Fibroblast of skin of back (primary cell): ENCODE results near the gene REL. TPM values are rescaled to one million over a fixed set of nuclear protein-coding genes. Genes with fewer than 3 reads are reported as not detected.
"Not testable (repeated sequence)": the region's sequence is repeated elsewhere in the genome, so short reads cannot be mapped to it uniquely, and the experiment has no call there.

Source experiments
- DNase-seq: peaks from one replicate; pipeline ENCODE4 v3.0.0-alpha.2; 2013
- polyA plus RNA-seq, 2 experiments: library from polyadenylated mRNA; unstranded; fragments of 120-200 nt; gene quantifications; one replicate each; pipeline ENCODE4 v1.2.1, GENCODE V29; 2013; ENCODE audit not compliant: insufficient read length in 2 of 2

REL gene
- polyA plus RNA-seq (2013, experiment 1 of 2; ENCODE audit: insufficient read length): 1.2 TPM
- 1.5 TPM for polyA plus RNA-seq (2013, experiment 2 of 2; ENCODE audit: insufficient read length)

DNA sequence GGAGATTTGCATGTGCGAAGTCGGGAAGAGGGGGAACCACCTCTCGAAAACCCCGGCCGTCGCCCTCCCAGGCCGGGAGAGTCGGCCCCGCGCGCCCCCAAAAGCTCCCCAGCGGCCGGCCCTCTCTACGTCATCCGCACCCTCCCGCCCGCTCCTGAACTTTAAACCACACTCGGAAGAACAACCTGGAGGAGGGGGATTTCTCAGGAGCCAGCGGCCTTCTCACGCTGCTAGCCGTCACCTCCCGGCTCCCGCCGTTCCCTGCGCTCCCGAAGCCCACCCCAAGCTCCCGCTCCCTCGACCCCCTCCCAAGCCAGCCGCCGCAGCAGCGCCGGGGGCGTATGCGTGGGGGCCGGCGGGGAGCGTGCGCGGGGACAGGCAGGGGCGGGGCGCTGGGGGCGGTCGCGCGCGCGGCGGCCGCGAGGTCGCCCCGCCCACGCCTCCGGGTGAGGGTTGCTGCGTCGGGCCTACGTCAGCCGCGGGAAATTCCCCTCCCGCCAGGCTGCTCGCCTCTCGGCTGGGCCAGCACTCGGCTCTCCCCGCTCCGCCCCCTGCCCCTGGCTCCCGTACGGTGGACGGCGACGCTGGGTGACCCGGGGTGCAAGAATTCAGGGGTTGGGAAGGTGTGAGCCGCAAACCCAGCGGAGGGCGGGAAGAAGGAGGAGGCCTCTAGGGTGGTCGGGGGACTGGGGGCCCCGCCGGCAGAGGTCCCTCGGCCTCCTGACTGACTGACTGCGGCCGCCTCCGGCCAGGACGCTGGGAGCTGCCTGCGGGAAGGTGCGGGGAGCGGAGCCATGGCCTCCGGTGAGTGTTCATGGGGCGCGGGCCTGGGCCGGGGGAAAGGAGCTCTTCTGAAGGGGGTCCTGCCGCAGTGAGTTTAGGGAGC lies at the start of gene REL:
TSS of gene REL (plus strand) at position 528 of the 886 bp plus-strand sequence. CDS start at position 795, 267 bp downstream.
- peak; percentile 87 for DNase-seq

DNA sequence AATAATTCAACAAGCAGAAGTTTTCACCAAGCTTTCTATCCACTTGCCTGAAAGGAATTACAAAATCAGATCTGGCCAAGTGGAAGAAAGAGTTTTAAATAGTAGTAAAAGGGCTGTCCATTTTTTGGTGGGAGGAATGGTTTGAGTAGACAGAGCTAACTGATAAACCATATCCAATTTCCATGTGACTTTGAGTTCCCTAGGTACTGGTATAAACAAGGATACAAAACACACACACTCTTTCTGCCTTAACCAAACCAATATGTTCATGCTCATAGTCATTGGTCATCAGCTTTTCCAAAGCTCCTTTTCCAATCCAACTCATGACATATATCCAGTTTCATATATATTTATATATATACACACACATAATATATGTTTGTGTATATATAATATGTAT lies 49.5 kb upstream of the REL start:
- no peak for DNase-seq

DNA sequence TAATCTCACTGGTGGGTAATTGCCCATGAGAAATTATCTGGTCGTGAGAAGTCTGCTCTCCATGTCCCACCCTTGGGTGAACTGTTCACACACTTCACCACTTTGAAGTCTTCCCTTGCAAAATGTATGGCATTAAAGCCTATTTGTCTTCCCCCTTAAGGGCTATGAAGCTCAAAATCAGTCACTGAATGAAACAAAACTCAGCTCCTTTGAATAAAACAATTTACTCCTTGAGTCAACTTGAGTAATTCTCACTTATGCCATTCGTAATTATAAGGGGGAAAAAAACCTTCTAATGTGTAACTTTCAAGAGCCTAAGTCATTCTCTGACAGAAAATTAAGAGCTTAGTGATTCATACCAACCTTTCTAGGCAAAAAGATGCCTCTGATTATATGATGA lies 48.8 kb upstream of the REL start:
- DNase-seq: no peak

DNA sequence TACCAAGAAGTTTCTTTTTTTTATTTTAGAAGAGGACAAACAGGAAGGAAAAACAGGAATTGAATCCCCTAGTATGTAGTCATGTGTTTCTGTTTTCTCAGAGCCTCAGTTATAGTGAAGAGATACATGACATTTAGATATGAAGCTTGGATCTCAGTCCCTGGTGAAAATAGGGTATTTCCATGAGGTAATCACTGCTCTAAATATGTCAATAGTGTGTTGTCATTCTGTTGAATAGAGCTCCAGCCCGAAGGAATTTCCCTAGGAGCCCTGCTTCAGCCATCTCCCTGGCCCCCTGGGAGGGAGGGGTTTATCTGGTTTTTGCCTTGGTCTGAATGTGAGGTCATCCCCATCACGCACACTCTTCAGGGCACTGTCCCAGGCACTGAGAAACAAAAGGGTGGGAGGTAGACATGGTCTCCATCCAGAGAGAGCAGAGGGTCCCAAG lies 47.1 kb upstream of the REL start:
- DNase-seq: no peak

DNA sequence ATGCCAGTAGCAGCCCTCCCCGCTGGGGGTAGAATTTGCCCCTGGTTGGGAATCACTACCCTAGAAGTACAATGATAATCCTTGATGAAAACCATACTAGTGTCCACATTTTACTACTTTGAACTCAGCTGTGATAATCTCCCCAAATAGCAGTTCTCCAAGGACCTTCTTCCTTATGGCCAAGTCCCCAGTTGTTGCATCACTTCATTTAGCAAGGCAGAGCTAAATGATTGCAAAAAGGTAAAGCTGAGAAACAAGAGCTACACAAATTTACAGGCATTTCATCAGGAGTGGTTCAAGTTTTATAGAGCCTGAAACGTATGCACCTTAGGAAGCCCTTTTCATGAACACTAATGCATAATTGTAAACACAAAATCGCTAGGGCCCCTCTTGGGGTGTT lies 44.9 kb upstream of the REL start:
- no peak for DNase-seq

DNA sequence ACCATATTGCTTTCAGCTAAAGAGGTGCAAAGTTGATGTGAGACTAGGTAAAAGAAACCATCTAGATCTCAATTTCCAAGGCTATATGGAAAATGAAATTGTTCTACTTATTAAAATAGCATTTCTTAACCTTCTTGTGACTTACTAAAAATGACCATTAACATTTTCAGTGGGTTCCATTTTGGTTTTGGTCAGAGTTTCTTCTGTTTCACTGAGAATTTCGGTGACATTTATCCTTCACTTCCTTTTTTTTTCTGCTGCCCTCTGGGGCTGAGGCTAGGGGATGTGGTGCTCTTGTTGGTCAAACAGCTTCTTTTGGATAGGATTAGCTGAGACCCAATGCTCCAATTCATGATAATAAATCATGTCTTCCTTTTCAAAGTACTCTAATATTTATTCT lies 44.3 kb upstream of the REL start:
- no peak for DNase-seq

DNA sequence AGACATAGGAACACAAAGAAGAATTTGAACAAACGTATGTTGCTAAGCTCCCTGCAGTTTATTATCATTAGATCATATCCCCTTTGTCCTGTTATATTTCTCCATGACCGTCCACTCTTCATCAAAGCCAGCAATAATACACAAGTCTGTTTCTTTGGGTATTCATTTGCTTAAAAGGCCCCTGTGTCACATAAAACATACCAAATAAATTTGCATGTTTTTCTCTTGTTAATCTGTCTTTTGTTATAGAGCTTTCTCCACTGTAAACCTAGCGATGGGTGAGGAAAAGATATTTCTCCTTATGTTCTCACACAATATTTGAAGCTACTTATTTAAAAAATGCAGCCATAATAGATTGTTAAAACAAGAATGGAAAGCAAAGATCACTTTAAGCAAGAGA lies 42.9 kb upstream of the REL start:
- no peak for DNase-seq

DNA sequence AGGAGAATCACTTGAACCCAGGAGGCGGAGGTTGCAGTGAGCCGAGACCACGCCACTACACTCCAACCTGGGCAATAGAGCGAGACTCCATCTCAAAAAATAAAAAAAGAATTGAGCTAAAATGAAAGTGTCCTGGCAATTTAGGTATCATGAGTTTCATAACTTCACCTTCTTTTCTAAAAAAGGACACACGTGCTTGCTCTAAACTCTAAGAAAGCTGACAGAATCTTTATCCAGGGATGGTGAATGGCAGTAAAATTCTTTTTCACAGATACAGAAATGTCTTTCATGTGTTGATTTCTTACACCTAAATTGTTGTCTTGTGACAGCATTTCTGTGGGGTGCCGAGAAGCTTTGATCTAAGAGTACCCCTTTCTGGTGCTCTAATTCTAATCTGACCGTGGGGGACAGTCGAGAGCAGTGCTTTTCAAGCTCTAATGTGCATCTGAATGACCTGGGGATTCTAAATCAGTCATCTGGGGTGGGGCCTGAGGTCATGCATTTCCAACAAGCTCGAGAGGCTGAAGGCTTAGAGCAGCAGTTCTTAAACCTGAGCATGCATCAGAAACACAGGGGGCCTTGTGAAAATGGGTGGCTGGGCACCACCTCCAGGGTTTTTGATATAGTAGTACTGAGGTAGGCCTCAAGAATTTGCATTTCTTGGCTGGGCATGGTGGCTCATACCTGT lies 42.1 kb upstream of the REL start:
- no peak for DNase-seq

DNA sequence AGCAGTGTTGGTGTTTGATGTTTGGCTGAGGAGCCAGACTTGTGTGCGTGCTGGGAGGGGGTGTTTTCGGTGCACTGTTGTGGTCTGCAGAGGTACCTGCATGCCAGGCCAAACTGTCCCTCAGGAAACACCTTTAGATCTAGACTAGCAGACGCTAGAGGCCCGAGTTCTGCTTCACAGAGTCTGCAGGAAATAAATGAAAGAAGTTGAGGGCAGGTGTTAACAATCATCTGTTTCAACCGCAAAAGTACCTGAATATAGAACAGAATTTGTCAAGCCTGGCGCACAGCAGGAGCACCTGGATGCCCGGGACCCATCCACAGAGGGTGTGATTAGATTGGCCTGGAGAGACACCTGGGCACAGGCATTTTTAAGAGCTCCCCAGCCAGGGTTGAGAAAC lies 40.5 kb upstream of the REL start:
- no peak for DNase-seq

DNA sequence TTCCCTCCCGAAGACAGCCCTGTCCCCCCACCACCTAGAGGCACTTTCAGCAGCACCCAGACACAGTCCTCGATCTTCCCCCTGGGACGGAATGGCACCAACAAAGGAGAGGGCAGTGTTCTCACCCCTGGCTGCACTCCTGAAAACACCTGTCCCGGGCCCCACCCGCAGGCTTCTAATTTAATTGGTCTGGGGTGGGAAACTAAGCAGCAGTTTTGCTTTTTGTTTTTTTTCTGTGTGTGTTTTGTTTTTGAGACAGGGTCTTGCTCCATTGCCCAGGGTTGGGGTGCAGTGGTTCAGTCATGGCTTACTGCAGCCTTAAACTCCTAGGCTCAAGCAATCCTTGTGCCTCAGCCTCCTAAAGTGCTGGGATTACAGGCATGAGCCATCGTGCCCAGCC lies 38.4 kb upstream of the REL start:
- DNase-seq: no peak

DNA sequence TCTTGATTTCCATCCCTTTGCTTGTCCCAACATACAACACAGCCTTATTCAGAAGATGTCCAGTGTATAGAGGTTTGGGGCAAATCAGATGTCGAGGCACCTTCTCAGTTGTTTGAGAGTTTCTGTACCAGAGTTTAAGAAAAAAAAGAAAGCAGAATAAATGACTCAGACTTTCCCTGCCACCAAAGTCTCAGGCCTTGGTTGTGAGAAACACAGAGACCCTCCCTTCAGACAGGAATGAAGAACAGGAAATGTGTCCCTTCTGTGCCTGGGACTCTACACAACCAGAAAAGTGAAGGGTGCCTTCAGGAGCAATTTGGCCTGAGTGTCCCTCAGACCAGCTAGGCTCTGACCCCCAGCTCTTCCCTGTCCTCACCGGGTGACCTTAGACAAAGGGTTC lies 37.3 kb upstream of the REL start:
- DNase-seq: no peak

DNA sequence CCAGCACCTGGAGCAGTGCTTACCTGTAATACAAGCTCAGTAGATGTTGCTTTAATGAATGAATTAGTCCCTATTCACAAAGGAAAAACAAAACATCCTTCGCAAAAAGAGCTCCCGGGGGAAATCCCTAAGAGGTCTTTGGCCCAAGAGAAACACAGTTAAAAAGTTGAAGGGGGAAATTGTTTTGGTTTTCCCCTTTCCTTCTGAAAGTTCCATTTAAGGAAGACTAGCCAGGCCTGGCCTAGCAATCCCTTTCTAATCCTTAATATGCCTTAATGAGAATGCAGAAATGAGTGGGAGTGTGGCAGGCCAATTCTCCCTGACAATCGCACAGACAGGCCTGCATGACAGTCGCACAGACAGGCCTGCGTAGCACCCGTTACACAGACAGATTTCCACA lies 33.5 kb upstream of the REL start:
- no peak for DNase-seq

DNA sequence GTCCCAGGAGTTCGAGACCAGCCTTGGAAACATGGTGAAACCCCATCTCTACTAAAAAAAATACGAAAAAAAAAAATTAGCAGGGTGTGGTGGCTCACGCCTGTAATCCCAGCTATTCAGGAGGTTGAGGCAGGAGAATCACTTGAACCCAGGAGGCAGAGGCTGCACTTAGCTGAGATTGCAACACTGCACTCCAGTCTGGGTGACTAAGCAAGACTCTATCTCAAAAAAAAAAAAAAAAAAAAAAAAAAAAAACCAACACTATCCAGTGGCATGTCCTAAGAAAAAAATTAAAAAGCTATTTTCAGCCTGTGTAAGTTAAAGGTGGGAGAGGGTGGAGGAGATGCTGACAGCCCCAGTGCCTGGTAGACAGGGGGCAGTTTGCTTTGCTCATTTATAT lies 32.2 kb upstream of the REL start:
- DNase-seq: no peak

DNA sequence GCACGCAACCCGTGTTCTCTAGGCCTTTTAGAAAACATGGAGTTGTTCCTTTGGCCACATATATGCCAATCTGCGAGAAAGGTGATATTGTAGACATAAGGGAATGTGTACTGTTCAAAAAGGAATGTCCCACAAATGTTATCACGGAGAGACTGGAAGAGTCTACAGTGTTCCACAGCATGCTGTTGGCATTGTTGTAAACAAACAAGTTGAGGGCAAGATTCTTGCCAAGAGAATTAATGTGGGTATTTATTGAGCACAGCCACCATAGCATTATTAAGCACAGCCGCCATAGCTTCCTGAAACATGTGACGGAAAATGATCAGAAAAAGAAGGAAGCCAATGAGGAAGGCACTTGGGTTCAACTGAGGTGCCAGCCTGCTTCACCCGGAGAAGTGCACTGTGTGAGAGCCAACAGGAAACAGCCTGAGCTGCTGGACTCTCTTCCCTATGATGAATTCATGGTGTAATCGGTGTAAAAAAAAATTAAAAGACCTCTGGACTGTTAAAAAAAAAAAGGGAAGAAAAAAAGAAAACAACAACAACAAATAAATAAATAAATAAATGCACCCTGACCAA lies 29.0 kb upstream of the REL start:
- DNase-seq: no peak

DNA sequence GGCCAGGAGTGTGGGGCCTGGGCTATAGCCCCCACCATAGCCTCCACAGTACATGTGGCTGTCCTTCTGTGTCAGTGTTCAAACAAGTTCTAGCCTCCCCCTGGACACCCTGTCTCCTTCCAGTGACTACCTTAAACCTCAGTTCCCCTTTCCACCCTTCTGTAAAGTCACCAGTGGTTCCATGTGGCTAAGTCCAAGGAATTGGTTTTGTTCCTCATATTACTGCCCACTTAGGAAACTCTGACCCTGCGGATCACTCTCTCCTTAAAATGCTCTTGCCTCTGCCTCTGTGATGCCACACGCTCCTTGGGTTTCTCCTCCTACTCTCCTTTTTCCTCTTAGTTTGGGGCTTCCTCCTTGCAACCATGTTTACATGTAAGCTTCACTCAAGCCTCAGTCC lies 27.8 kb upstream of the REL start:
- DNase-seq: no peak

DNA sequence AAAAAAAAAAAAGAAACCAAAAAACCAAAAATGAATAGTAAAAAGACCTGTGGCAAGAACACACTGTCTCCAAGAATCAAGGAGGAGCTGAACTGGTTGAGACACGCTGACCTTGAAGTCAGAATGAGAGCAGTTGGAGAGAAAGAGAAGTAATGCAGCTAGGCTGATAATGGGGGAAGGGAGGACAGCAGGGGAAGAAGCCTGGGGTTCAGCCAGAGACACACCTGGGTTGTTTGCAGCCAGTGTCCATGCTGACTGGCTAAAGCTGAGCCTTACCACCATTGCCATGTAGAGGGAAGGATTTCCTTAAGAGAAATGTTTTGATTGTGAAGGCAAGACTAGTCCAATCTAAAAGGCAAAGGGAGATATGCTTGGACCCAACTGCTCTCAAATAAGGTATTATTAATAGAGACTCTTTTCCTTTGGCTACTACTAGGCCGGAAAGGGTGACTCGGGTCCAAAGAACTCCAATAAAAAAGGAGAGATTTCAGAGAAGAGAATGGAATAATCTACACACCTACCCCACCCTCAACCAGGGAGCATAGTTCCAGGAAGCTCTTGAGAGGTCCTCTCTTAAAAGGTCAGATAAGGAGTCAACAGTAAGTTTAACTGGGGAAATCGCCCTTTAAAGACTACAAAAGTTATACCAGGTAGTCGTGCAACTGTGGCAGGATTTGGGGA lies 25.2 kb upstream of the REL start:
- DNase-seq: no peak

DNA sequence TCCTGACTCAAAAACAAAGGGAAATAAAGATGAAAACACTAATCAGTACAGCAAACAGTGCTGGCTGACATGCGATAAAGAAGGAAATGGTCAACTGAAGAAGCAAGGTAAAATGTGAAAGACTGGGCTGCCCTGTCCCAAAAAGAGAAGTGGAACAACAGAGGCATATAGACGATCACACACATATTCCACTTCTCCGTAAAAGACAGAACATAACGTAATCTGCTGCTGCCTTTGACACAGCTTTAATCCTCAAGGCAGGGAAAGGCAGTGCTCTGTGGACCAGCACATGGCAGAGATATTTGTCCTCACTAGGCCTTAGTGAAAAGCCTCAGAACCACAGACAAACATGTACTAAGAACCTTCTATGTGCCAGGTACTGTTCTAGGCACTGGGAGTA lies 24.3 kb upstream of the REL start:
- no peak for DNase-seq

DNA sequence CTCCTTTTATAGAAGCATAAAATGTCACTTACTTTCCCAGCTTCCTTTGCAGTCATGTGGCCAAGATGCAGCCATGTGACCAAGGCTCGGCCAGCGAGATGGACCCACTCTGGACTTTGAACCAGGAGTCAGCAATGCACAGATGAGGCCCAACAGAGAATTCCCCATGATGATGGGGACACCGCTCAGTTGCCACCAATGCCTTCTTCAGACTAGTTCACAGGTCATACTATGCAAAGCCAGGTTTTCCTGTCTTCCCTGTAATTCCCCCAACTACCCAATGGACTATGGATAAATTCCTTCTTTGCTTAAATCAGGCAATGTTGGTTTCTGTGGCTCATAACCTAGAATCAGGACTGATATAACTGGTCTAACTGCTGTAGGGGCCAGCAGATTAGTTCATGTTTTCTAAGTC lies 22.5 kb upstream of the REL start:
- no peak for DNase-seq

DNA sequence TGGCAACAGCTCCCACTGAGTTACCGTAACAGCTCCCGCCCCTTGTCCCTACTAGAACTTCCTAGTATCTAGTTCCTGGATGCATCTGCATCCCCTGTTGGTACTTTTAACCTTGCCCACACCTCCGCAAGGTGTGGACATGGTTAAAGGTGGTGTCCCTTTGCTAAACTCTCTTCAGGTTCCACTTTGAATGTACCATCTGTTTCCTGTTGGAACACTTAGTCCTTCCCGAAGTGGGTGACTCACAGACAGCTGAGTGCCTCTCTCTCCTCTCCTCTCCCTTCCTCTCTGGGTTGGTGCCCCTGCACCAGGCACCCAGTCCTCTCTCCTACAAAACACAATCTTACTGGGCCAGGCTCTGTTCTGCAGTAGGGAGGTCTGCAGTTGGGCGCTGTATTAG lies 19.6 kb upstream of the REL start:
- no peak for DNase-seq

DNA sequence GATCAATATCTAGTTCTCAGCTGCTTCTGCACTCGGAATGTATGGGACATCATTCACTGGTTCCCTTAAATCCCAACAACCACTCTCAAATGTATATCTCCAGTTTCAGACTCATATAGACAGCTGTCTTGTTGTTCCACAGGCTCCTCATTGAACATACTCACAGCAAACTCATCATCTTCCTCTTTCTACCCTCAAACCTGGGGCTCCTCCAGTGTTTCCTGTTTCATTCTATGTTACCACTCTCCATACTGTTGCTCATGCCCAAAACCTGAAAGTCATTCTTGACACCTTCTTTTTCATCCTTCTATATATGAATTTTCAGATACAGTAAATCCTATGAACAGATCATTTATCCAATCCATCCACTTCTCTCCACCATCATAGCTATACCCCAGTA lies 18.7 kb upstream of the REL start:
- no peak for DNase-seq

DNA sequence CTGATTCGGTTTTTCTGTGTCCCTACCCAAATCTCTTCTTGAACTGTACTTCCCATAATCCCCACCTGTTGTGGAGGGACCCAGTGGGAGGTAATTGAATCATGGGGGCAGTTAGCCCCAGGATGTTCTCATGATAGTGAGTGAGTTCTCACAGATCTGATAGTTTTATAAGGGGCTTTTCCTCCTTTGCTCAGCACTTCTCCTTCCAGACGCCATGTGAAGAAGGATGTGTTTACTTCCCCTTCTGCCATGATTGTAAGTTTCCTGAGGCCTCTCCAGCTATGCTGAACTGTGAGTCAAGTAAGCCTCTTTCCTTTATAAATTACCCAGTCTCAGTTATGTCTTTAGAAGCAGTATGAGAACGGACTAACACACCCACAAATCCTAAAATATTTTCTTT lies 16.0 kb upstream of the REL start:
- not testable (repeated sequence) for DNase-seq

DNA sequence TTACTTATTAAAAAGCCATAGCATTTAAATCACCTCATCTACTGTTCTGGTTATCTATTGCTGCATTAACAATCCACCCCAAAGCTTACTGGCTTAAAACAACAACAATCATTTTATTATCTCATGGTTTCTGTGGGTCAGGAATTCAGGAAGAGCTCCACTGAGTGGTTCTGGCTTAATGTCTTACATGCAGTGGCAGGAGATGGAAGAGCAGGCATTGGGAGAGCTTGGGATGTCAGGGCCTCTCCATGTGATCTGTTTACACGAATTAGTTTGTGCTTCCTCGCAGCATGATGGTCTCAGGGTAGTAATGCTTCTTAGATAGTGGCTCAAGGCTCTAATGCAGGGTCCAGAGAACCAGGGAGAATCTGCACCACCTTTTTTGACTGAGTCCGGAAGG lies 14.4 kb upstream of the REL start:
- DNase-seq: no peak

DNA sequence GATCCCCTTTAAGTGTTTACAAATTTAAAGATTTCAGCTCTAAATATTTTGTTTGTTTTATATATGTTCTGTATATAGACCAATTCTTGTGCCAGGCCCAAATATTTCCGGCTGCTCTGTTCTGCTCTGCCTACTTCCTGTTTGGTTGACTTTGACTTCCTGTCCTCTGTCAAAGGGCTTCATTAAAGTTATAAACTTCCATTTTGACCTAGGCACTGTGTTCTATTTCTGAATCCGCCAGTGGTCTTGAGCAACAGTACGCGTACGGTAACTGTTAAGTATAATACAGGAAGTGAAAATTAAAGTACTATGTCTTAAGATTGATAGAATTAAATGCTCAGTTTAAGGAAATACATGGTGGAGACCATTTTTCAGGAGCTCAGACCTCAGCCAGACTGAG lies 13.5 kb upstream of the REL start:
- no peak for DNase-seq
